Measurements from ENCODE around the gene NTM. TPM values are rescaled to one million over a fixed set of nuclear protein-coding genes. Genes with fewer than 3 reads are reported as not detected.

NTM gene
- total RNA-seq, 1 experiment from 2014 or later = 0.73 TPM

GRCh38 chr11:131356206-131356605 lies 14.2 kb upstream of the NTM start:
- TF ChIP-seq, protein P1, sequence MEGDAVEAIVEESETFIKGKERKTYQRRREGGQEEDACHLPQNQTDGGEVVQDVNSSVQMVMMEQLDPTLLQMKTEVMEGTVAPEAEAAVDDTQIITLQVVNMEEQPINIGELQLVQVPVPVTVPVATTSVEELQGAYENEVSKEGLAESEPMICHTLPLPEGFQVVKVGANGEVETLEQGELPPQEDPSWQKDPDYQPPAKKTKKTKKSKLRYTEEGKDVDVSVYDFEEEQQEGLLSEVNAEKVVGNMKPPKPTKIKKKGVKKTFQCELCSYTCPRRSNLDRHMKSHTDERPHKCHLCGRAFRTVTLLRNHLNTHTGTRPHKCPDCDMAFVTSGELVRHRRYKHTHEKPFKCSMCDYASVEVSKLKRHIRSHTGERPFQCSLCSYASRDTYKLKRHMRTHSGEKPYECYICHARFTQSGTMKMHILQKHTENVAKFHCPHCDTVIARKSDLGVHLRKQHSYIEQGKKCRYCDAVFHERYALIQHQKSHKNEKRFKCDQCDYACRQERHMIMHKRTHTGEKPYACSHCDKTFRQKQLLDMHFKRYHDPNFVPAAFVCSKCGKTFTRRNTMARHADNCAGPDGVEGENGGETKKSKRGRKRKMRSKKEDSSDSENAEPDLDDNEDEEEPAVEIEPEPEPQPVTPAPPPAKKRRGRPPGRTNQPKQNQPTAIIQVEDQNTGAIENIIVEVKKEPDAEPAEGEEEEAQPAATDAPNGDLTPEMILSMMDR (IDR thresholded peaks at IDR 0.05; ENCODE audit: insufficient read depth in 1 of 2, low read depth in 1 of 2, low read length in 1 of 2, severe bottlenecking in 1 of 2, unreplicated experiment in 1 of 2) = no peak
- Histone ChIP-seq H3K4me3 (ENCODE audit: low read depth, low read length) (no peak overlapping the region), H3K9me3 (no peaks in the 10 kb centered on the region; the same call in 1 of the 2 replicates), H3K27me3 (replicated peaks; ENCODE audit: control insufficient read depth, insufficient read depth, low read length) (no peaks in the 10 kb centered on the region; the same call in 1 of the 2 replicates), H3K4me1 (no peaks in the 10 kb centered on the region), H3K36me3 (ENCODE audit: control insufficient read depth, insufficient read depth, low read length) (no peaks in the 10 kb centered on the region)
- H3K27ac Mint-ChIP-seq (ENCODE audit: unreplicated experiment) = no peak overlapping the region
- BruUV-seq (replicated peaks) = no TSS peak
- no peaks in the 10 kb centered on the region for H3K36me3 Mint-ChIP-seq (ENCODE audit: insufficient read depth, unreplicated experiment)
- H3K27me3 Mint-ChIP-seq (ENCODE audit: insufficient read depth, unreplicated experiment) = peaks cover 18% of the 10 kb centered on the region
- no peak for DNase-seq
- ChIA-PET CTCF (no interaction called here), POLR2A (no interaction called here)
- H3K9me3 Mint-ChIP-seq (ENCODE audit: unreplicated experiment) = no peaks in the 10 kb centered on the region
- no peaks in the 10 kb centered on the region for H3K4me1 Mint-ChIP-seq (ENCODE audit: low read depth, unreplicated experiment)
- H3K4me3 Mint-ChIP-seq (ENCODE audit: unreplicated experiment) = no peak overlapping the region
- intact Hi-C loops (cut with micrococcal nuclease; ENCODE audit: unreplicated experiment) = no loop called here

DNA sequence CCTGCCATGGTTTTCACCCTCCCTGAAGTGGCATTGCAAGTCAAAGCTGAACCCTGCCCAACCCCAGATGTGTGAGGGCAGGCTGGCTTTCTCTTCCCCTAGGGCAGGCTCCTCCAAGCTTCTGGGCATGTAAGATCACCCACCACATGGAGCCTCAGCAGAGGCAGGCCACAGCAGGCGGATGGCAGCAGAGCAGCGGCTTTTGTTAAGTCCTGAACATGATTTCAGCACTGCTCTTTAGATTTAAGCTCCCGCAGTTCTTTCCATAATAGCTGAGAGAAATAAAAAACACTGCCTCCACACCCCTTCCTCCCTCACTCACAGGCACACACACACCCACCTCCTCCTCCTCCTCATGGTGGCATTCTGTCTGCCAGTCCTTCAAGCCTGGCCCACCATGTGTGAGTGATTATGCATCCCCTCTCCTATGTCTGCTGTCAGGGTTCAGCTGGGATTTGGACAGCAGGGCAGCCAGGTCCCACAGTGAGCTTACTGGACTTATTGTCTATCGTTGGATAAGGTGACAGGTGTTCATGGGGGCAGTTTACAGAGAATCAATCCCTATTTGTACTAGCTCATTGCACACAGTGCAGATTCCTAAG lies 5.0 kb upstream of the NTM start:
- no peak overlapping the region for H3K27ac Mint-ChIP-seq (ENCODE audit: unreplicated experiment)
- CTCF ChIA-PET = interaction anchor here (0.9 kb wide), 1 partner anchor 11 kb away, joined by 3 read pairs; no protein-coding TSS in a partner anchor
- TF ChIP-seq, protein P1 (IDR thresholded peaks at IDR 0.05; ENCODE audit: insufficient read depth in 1 of 2, low read depth in 1 of 2, low read length in 1 of 2, severe bottlenecking in 1 of 2, unreplicated experiment in 1 of 2) = no peak

DNA sequence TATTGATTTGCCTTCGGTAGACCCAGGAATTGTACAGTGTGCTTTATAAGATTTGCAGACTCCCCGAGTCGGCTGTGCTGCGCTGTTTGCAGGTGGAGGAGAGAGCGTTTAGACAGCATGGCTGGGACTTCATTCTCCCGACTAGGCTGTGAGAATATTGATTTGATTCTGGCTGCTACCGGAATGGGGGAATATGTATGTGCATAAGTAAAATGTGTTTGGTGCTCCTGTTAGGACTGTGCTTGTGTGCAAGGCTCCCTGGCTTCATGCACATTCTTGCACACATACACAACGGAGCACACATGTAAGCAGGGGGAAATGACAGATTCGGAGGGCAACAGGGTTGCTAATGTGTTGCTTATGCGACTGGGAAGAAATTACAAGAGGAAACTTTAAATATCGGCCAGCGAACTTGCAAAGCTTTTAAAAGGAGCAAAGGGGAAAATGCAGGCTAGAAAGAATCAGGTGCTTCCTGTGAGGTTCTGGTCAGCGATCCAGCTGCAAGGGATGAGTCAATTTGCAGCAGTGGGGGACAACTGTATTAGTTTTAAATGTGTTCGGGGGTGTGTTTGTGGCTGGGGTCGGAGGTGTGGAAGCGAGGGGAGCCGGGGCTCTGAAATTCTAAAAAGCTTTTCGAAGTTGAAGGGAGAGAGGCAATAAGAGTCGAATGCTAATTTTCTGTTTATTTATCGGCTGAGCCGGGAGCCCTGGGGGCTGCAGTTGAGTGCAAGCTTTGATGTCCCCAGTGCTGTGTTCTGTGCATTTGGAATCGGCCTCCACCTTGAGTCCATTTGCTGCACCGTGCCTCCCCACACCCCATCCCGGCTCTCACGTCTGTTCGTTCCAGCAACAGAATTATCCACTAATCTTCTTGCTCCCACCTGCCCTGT lies 731 bp downstream of the NTM start:
- TF ChIP-seq, protein P1 (IDR thresholded peaks at IDR 0.05; ENCODE audit: insufficient read depth in 1 of 2, low read depth in 1 of 2, low read length in 1 of 2, severe bottlenecking in 1 of 2, unreplicated experiment in 1 of 2) = no peak
- no TSS peak for BruUV-seq (replicated peaks)
- H3K27me3 ChIP-seq (replicated peaks; ENCODE audit: control insufficient read depth, insufficient read depth, low read length) = 0 out of 2 replicates have a peak, but pooled peaks cover 1% of the 10 kb centered on the region

More for the DNA sequence above, 5.0 kb upstream of the NTM start:
- no TSS peak for BruUV-seq (replicated peaks)
- Mint-ChIP-seq H3K27me3 (ENCODE audit: insufficient read depth, unreplicated experiment) (peaks cover 12% of the 10 kb centered on the region), H3K4me3 (ENCODE audit: unreplicated experiment) (no peak overlapping the region), H3K36me3 (ENCODE audit: insufficient read depth, unreplicated experiment) (no peaks in the 10 kb centered on the region), H3K9me3 (ENCODE audit: unreplicated experiment) (no peaks in the 10 kb centered on the region), H3K4me1 (ENCODE audit: low read depth, unreplicated experiment) (no peaks in the 10 kb centered on the region)
- no peaks in the 10 kb centered on the region for H3K36me3 ChIP-seq (ENCODE audit: control insufficient read depth, insufficient read depth, low read length)
- no peak overlapping the region for H3K4me3 ChIP-seq (ENCODE audit: low read depth, low read length)
- DNase-seq = no peak
- peaks cover 6% of the 10 kb centered on the region; the same call in 1 of the 2 replicates for H3K9me3 ChIP-seq
- no peaks in the 10 kb centered on the region for H3K27me3 ChIP-seq (replicated peaks; ENCODE audit: control insufficient read depth, insufficient read depth, low read length)
- H3K4me1 ChIP-seq = no peaks in the 10 kb centered on the region
- POLR2A ChIA-PET = no interaction called here
- intact Hi-C loops (cut with micrococcal nuclease; ENCODE audit: unreplicated experiment) = no loop called here

More for the DNA sequence above, 731 bp downstream of the NTM start:
- DNase-seq = no peak
- ChIA-PET POLR2A (no interaction called here), CTCF (no interaction called here)
- H3K9me3 ChIP-seq = peaks cover 4% of the 10 kb centered on the region; the same call in 1 of the 2 replicates
- intact Hi-C loops (cut with micrococcal nuclease; ENCODE audit: unreplicated experiment) = no loop called here
- H3K36me3 ChIP-seq (ENCODE audit: control insufficient read depth, insufficient read depth, low read length) = no peaks in the 10 kb centered on the region
- H3K4me1 ChIP-seq = no peaks in the 10 kb centered on the region
- H3K27ac Mint-ChIP-seq (ENCODE audit: unreplicated experiment) = no peak overlapping the region
- H3K9me3 Mint-ChIP-seq (ENCODE audit: unreplicated experiment) = no peaks in the 10 kb centered on the region
- H3K36me3 Mint-ChIP-seq (ENCODE audit: insufficient read depth, unreplicated experiment) = no peaks in the 10 kb centered on the region
- H3K4me3 Mint-ChIP-seq (ENCODE audit: unreplicated experiment) = no peak overlapping the region
- no peak overlapping the region for H3K4me3 ChIP-seq (ENCODE audit: low read depth, low read length)
- peaks cover 10% of the 10 kb centered on the region for H3K27me3 Mint-ChIP-seq (ENCODE audit: insufficient read depth, unreplicated experiment)
- H3K4me1 Mint-ChIP-seq (ENCODE audit: low read depth, unreplicated experiment) = no peaks in the 10 kb centered on the region

Measured in Caco-2 (cell line).